HEK293 (cell line): ENCODE data around the gene SETD5.

Experiments used
- ATF2 ChIP-seq: fragments of 450-650 bp; formaldehyde crosslinking; IDR thresholded peaks from 2 replicates; pipeline ENCODE4 v1.5.1; 2016; ENCODE audit warnings: missing biosample characterization, missing genetic modification characterization, low read depth
- BCL11B ChIP-seq: fragments of 450-650 bp; formaldehyde crosslinking; IDR thresholded peaks from 2 replicates; pipeline ENCODE4 v1.5.1; 2016; ENCODE audit warnings: low read depth, missing biosample characterization, missing genetic modification characterization
- GFI1B ChIP-seq: fragments of 450-650 bp; formaldehyde crosslinking; IDR thresholded peaks from 2 replicates; pipeline ENCODE4 v1.5.1; 2016; ENCODE audit warnings: missing biosample characterization, missing genetic modification characterization
- KLF17 ChIP-seq: fragments of 450-650 bp; formaldehyde crosslinking; IDR thresholded peaks from 2 replicates; pipeline ENCODE4 v1.5.1; 2016; ENCODE audit warnings: missing biosample characterization, missing genetic modification characterization
- KLF9 ChIP-seq: fragments of 450-650 bp; formaldehyde crosslinking; IDR thresholded peaks from 2 replicates; pipeline ENCODE4 v1.5.1; 2016; ENCODE audit warnings: missing biosample characterization, missing genetic modification characterization, low read depth
- PRDM2 ChIP-seq: fragments of 450-650 bp; formaldehyde crosslinking; IDR thresholded peaks from 2 replicates; pipeline ENCODE4 v1.5.1; 2016; ENCODE audit warnings: missing biosample characterization, missing genetic modification characterization, borderline replicate concordance
- RBAK ChIP-seq: fragments of 450-650 bp; formaldehyde crosslinking; IDR thresholded peaks from 2 replicates; pipeline ENCODE4 v1.5.1; 2016; ENCODE audit warnings: missing biosample characterization, missing genetic modification characterization
- SP3 ChIP-seq: fragments of 450-650 bp; formaldehyde crosslinking; IDR thresholded peaks from 2 replicates; pipeline ENCODE4 v1.5.1; 2016; ENCODE audit warnings: missing biosample characterization, missing genetic modification characterization
- ZBTB1 ChIP-seq: fragments of 450-650 bp; formaldehyde crosslinking; IDR thresholded peaks from 2 replicates; pipeline ENCODE4 v1.5.1; 2016; ENCODE audit warnings: missing biosample characterization, missing genetic modification characterization
- ZBTB26 ChIP-seq: fragments of 450-650 bp; formaldehyde crosslinking; optimal IDR thresholded peaks from 2 replicates; pipeline ENCODE3; 2016; ENCODE audit warnings: missing biosample characterization, mild to moderate bottlenecking, missing genetic modification characterization
- ZBTB6 ChIP-seq: fragments of 450-650 bp; formaldehyde crosslinking; IDR thresholded peaks from 2 replicates; pipeline ENCODE4 v1.5.1; 2017; ENCODE audit warnings: missing biosample characterization, missing genetic modification characterization
- ZNF140 ChIP-seq: fragments of 450-650 bp; formaldehyde crosslinking; IDR thresholded peaks from 2 replicates; pipeline ENCODE4 v1.5.1; 2016; ENCODE audit warnings: missing biosample characterization, missing genetic modification characterization
- ZNF174 ChIP-seq: fragments of 450-650 bp; formaldehyde crosslinking; IDR thresholded peaks from 2 replicates; pipeline ENCODE4 v1.5.0; 2017; ENCODE audit warnings: missing biosample characterization, mild to moderate bottlenecking, missing genetic modification characterization
- ZNF175 ChIP-seq: fragments of 450-650 bp; formaldehyde crosslinking; IDR thresholded peaks from 2 replicates; pipeline ENCODE4 v1.5.1; 2016; ENCODE audit warnings: missing biosample characterization, missing genetic modification characterization
- ZNF223 ChIP-seq: fragments of 450-650 bp; formaldehyde crosslinking; IDR thresholded peaks from 2 replicates; pipeline ENCODE4 v1.5.1; 2016; ENCODE audit warnings: missing biosample characterization, missing genetic modification characterization
- ZNF280C ChIP-seq: fragments of 450-650 bp; formaldehyde crosslinking; IDR thresholded peaks from 2 replicates; pipeline ENCODE4 v1.5.1; 2016; ENCODE audit warnings: missing biosample characterization, missing genetic modification characterization
- ZNF292 ChIP-seq: fragments of 450-650 bp; formaldehyde crosslinking; IDR thresholded peaks from 2 replicates; pipeline ENCODE4 v1.5.1; 2016; ENCODE audit warnings: low read depth, missing biosample characterization, missing genetic modification characterization, borderline replicate concordance
- ZNF324 ChIP-seq: fragments of 450-650 bp; formaldehyde crosslinking; IDR thresholded peaks from 2 replicates; pipeline ENCODE4 v1.5.1; 2016; ENCODE audit warnings: missing biosample characterization, missing genetic modification characterization
- ZNF350 ChIP-seq: fragments of 450-650 bp; formaldehyde crosslinking; IDR thresholded peaks from 2 replicates; pipeline ENCODE4 v1.5.0; 2017; ENCODE audit warnings: missing biosample characterization, mild to moderate bottlenecking, missing genetic modification characterization
- ZNF366 ChIP-seq: fragments of 450-650 bp; formaldehyde crosslinking; conservative IDR thresholded peaks from 2 replicates; pipeline ENCODE4 v1.5.1; 2016; ENCODE audit warnings: missing biosample characterization, missing genetic modification characterization
- ZNF433 ChIP-seq: fragments of 450-650 bp; formaldehyde crosslinking; IDR thresholded peaks from 2 replicates; pipeline ENCODE4 v1.5.1; 2016; ENCODE audit warnings: missing biosample characterization, missing genetic modification characterization, low read depth
- ZNF473 ChIP-seq: fragments of 450-650 bp; formaldehyde crosslinking; IDR thresholded peaks from 2 replicates; pipeline ENCODE4 v1.5.1; 2017; ENCODE audit warnings: missing biosample characterization, missing genetic modification characterization
- ZNF626 ChIP-seq: fragments of 450-650 bp; sonication (Bioruptor Pico); formaldehyde crosslinking; IDR thresholded peaks from 2 replicates; pipeline ENCODE4 v1.5.1; 2018; ENCODE audit warnings: missing biosample characterization, missing genetic modification characterization, inconsistent platforms
- ZNF677 ChIP-seq: fragments of 450-650 bp; IDR thresholded peaks from 2 replicates; pipeline ENCODE4 v1.5.0; 2018; ENCODE audit warnings: missing biosample characterization, mild to moderate bottlenecking, missing genetic modification characterization, moderate library complexity
- ZNF76 ChIP-seq: fragments of 450-650 bp; formaldehyde crosslinking; IDR thresholded peaks from 2 replicates; pipeline ENCODE4; 2016; ENCODE audit warnings: low read depth, missing biosample characterization, missing genetic modification characterization, borderline replicate concordance
- ZSCAN4 ChIP-seq: fragments of 450-650 bp; formaldehyde crosslinking; IDR thresholded peaks from 2 replicates; pipeline ENCODE4 v1.5.1; 2017; ENCODE audit warnings: missing biosample characterization, missing genetic modification characterization

SETD5 gene

GRCh38 chr3:9422712-9423424 is 25.5 kb downstream of the SETD5 start (continued):
- TF ChIP-seq ZBTB6 (tag by site-specific recombination) (no peak), GFI1B (tag by site-specific recombination) (no peak), ZNF350 (tag by site-specific recombination) (no peak), ZNF175 (no peak), SP3 (tag by site-specific recombination) (no peak), ZNF433 (tag by site-specific recombination) (no peak), ATF2 (peak; percentile 74; the same call in 1 of the 2 replicates), ZNF140 (no peak), ZNF76 (no peak), ZNF280C (tag by site-specific recombination) (no peak), ZNF324 (tag by site-specific recombination) (peak; percentile 78), KLF17 (tag by site-specific recombination) (no peak), BCL11B (tag by site-specific recombination) (no peak), ZNF626 (tag by site-specific recombination) (no peak), KLF9 (tag by site-specific recombination) (no peak), ZNF292 (tag by site-specific recombination) (no peak), ZBTB26 (tag by site-specific recombination) (no peak), PRDM2 (no peak), ZNF366 (tag by site-specific recombination) (peak; percentile 75), RBAK (tag by site-specific recombination) (no peak), ZSCAN4 (tag by site-specific recombination) (peak; percentile 45), ZNF223 (tag by site-specific recombination) (no peak), ZNF677 (no peak), ZBTB1 (tag by site-specific recombination) (no peak), ZNF174 (no peak), ZNF473 (tag by site-specific recombination) (no peak)
